NOMO-1 (cell line): ENCODE measurements around the gene TBATA.

ENCODE experiments used
- DNase-seq, 2 experiments: peaks; one replicate each; lab custom pipeline; 2025; ENCODE audit not compliant: unreplicated experiment in 2 of 2; lab: John Stamatoyannopoulos, UW

TBATA gene

GRCh38 chr10:70722820-70723424 lies 62.3 kb downstream of the TBATA start:
- DNase-seq, result no peak
